Prostate gland (tissue), 2 donors: Measurements from ENCODE around the gene SLC24A4. TPM values are rescaled to one million over a fixed set of nuclear protein-coding genes. Genes with fewer than 3 reads are reported as not detected.

Source experiments
- DNase-seq: peaks from one replicate; pipeline ENCODE4 v3.0.0-alpha.2; 2019; ENCODE audit warnings: low spot score
- H3K27ac ChIP-seq, 2 donors: fragments of 200-600 bp; sonication (generic); 2 replicates each; pipeline ENCODE4 v1.5.1; 2017 to 2019
- H3K27me3 ChIP-seq: fragments of 200-600 bp; sonication (generic); replicated peaks from 2 replicates; pipeline ENCODE4 v1.5.1; 2019; ENCODE audit not compliant: insufficient read depth
- H3K36me3 ChIP-seq, 2 donors: fragments of 200-600 bp; sonication (generic); 1 replicate in 1 of 2; 2 replicates in 1 of 2; pipeline versions ENCODE4 v1.5.1 to v1.8.1; 2017 to 2019
- H3K4me1 ChIP-seq: fragments of 200-600 bp; sonication (generic); replicated peaks from 2 replicates; pipeline ENCODE4 v1.5.1; 2019
- H3K4me3 ChIP-seq, 2 donors: fragments of 200-600 bp; sonication (generic); 2 replicates each; pipeline ENCODE4 v1.5.1; 2017 to 2019
- H3K9me3 ChIP-seq: fragments of 200-600 bp; sonication (generic); 2 replicates; pipeline ENCODE4 v1.5.1; 2017
- POLR2A ChIP-seq: fragments of 450-650 bp; IDR thresholded peaks from one replicate; pipeline ENCODE4 v1.6.1; 2016; ENCODE audit warnings: antibody characterized with exemption, mild to moderate bottlenecking
- POLR2AphosphoS5 ChIP-seq: sonication (generic); formaldehyde crosslinking; IDR thresholded peaks from one replicate; pipeline ENCODE4 v1.6.1; 2017; ENCODE audit warnings: antibody characterized with exemption
- WGBS: methylation state at CpG from one replicate; pipeline ENCODE4 v1.1.5; 2018; 5-methylcytosine and 5-hydroxymethylcytosine counted together
- intact Hi-C: fragments of 100-400 bp; cut with DNase I; formaldehyde crosslinking; loops from one replicate; pipeline ENCODE4 v1.14.2; 2022
- total RNA-seq, 2 donors: library from RNA; depleted of rRNA; stranded (reverse); fragments of >200 nt; gene quantifications; one replicate each; pipeline ENCODE4 v1.1.0, GENCODE V29; 2016
- TF ChIP-seq, protein P1 (sequence below), 4 experiments: fragments of 200-600 bp in 2 of 4; fragments of 450-650 bp in 2 of 4; sonication (generic) in 2 of 4; IDR thresholded peaks; 1 replicate in 3 of 4; 2 replicates in 1 of 4; pipeline ENCODE4 v1.5.1; 2016 to 2019; ENCODE audit warnings: antibody characterized with exemption in 4 of 4, mild to moderate bottlenecking in 2 of 4, moderate library complexity in 2 of 4

Gene SLC24A4
- total RNA-seq, 2 donors from 2014 or later, result 0.82 to 7.2 TPM

DNA sequence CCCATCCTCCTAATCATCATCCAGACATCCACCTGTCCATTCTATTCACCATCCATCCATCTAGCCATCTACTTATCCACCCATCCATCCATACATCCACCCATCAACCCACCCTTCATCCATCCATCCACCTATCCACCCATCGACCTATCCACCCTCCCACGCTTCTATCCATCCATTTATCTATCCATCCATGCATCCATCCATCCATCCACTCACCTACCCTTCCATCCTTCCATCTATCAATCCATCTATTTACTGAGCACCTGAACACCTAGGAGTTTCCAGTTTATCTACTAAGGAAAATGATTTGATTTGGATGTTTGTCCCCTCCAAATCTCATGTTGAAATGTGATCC is 198.1 kb downstream of the SLC24A4 start:
- 96% methylated on average over 2 of the region's 2 CpGs for WGBS
- DNase-seq, result no peak
- Histone ChIP-seq H3K36me3 (no peaks in the 10 kb centered on the region), H3K9me3 (no peaks in the 10 kb centered on the region), H3K27me3 (no peaks in the 10 kb centered on the region), H3K4me3 (no peak overlapping the region), H3K27ac (no peak overlapping the region), H3K4me1 (no peaks in the 10 kb centered on the region)
- TF ChIP-seq, protein P1, sequence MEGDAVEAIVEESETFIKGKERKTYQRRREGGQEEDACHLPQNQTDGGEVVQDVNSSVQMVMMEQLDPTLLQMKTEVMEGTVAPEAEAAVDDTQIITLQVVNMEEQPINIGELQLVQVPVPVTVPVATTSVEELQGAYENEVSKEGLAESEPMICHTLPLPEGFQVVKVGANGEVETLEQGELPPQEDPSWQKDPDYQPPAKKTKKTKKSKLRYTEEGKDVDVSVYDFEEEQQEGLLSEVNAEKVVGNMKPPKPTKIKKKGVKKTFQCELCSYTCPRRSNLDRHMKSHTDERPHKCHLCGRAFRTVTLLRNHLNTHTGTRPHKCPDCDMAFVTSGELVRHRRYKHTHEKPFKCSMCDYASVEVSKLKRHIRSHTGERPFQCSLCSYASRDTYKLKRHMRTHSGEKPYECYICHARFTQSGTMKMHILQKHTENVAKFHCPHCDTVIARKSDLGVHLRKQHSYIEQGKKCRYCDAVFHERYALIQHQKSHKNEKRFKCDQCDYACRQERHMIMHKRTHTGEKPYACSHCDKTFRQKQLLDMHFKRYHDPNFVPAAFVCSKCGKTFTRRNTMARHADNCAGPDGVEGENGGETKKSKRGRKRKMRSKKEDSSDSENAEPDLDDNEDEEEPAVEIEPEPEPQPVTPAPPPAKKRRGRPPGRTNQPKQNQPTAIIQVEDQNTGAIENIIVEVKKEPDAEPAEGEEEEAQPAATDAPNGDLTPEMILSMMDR (IDR thresholded peaks at IDR 0.05), result no peak
- TF ChIP-seq POLR2AphosphoS5 (no peak), POLR2A (no peak)
- intact Hi-C loops, result no loop called here

DNA sequence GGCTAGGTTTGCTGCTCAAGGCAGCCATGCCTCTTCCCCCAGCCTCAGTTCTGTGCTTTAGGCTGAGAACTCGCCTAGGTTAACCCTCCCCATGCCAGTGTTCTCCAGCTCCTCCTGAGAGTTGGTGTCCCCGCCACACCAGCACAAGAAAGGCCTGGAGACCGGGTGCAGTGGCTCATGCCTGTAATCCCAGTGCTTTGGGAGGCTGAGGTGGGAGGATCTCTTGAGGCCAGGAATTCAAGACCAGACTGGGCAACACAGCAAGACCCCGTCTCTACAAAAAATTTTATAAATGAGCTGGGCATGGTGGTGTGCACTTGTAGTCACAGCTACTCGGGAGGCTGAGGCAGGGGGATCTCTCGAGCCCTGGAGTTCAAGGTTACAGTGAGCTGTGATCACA is 200.8 kb downstream of the SLC24A4 start:
- no peak overlapping the region for H3K27ac ChIP-seq
- TF ChIP-seq, protein P1 (IDR thresholded peaks at IDR 0.05), result no peak
- DNase-seq, result no peak
- H3K27me3 ChIP-seq, result no peaks in the 10 kb centered on the region
- no peaks in the 10 kb centered on the region for H3K9me3 ChIP-seq
- H3K4me3 ChIP-seq, result no peak overlapping the region
- no peaks in the 10 kb centered on the region for H3K36me3 ChIP-seq
- 86% methylated on average over 6 of the region's 6 CpGs for WGBS
- no peaks in the 10 kb centered on the region for H3K4me1 ChIP-seq
- intact Hi-C loops, result no loop called here

DNA sequence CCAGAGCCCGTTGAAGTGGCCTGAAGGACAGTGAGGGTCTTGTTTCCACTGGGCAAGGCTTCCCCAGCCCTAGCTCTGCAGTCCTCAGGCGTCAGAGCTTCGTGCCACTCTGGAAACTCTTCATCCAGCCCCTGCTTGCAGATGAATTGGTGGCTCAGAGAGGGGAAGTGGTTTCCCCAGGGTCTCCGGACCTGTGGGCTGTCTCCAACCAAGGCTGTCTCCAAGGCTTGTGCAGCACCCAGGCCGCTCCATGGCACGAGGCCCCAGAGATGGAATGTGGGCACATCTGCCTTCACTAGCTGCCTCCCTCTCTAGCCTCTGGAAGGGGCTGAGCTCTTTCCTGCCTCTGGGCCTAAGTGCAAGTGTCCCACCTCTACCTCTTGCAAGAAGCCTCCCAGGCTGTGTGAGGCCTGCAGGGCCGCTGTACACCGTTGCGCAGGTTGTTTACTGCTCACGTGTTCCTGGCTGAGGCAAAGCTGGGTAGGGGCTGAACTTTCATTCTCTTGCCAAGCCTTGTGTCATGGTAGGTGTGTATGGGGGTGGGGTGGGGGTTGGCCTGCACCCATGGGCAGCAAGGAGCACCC is 201.7 kb downstream of the SLC24A4 start:
- no peak for DNase-seq
- WGBS, result 81% methylated on average over 10 of the region's 10 CpGs
- Histone ChIP-seq H3K9me3 (no peaks in the 10 kb centered on the region), H3K4me1 (no peaks in the 10 kb centered on the region), H3K27ac (no peak overlapping the region), H3K4me3 (no peak overlapping the region), H3K36me3 (no peaks in the 10 kb centered on the region), H3K27me3 (no peaks in the 10 kb centered on the region)
- no peak for TF ChIP-seq POLR2AphosphoS5
- intact Hi-C loops, result no loop called here

DNA sequence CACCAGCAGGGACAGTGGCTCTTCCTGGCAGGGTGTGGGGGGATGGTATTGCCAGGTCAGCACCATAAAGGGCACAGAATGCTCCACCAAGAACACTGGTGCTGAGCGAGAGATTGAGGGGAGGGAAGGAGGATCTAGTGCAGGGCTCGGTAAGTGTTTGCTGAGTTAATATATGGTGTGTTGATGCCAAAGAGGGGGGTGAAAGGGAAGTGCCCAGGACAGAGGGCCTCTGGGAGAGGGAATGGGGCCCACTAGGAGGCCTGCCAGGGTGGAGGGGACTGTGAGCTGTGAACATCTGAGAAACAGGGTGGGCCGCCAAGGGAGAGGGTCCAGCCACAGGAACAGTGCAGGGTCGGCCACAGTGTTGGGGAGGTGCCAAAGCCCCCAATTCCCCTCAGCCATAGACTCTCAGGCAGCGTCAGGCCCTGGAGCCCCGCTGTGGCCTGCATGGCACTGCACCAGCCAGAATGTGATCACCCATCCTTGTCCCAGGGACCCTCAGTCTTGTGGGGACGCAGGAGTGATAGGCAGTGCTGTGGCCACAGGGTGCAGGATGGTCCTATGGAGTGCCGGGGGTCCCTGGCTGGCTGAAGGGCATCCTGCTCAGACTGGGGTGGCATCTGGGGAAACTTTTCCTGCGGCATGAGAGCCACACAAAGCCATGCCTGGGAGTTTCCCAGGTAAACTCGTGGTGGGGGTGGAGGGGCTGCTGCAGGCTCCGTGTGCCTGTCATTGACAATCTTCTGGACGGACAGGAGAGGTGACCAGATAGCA is 202.5 kb downstream of the SLC24A4 start:
- no peak for DNase-seq

DNA sequence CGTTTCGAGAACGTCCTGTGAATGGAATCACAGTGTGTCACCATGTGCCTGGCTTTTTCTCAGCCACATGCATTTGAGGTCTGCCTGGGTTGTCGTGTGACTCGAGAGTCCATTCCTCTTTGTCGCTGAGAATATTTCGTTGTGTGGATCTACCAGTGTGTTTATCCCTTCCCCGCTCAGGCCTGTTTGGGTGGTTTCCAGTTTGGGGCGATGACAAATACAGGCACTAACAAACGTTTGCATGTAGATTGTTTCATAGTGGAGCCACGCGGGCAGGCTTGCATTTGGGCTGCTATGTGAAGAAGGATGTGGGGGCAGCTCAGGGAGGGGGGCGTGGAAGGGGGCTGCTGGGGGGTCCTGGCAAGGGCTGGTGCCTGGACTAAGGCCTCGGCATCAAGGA is 204.8 kb downstream of the SLC24A4 start:
- H3K36me3 ChIP-seq, result no peaks in the 10 kb centered on the region
- intact Hi-C loops, result no loop called here
- no peak overlapping the region for H3K4me3 ChIP-seq
- no peaks in the 10 kb centered on the region for H3K4me1 ChIP-seq
- no peak for TF ChIP-seq POLR2AphosphoS5
- TF ChIP-seq POLR2A, result no peak
- TF ChIP-seq, protein P1 (IDR thresholded peaks at IDR 0.05), result no peak
- H3K9me3 ChIP-seq, result no peaks in the 10 kb centered on the region
- WGBS, result 76% methylated on average over 14 of the region's 14 CpGs
- no peaks in the 10 kb centered on the region for H3K27me3 ChIP-seq
- H3K27ac ChIP-seq, result no peak overlapping the region
- DNase-seq, result no peak

More for the DNA sequence above, 202.5 kb downstream of the SLC24A4 start:
- Histone ChIP-seq H3K4me1 (no peaks in the 10 kb centered on the region), H3K27me3 (no peaks in the 10 kb centered on the region), H3K9me3 (no peaks in the 10 kb centered on the region), H3K4me3 (no peak overlapping the region), H3K36me3 (no peaks in the 10 kb centered on the region), H3K27ac (no peak overlapping the region)
- no peak for TF ChIP-seq POLR2A
- TF ChIP-seq POLR2AphosphoS5, result no peak
- TF ChIP-seq, protein P1 (IDR thresholded peaks at IDR 0.05), result no peak
- intact Hi-C loops, result no loop called here
- WGBS, result 79% methylated on average over 10 of the region's 12 CpGs
